ENCODE measurements around the gene PCTP.

DNA sequence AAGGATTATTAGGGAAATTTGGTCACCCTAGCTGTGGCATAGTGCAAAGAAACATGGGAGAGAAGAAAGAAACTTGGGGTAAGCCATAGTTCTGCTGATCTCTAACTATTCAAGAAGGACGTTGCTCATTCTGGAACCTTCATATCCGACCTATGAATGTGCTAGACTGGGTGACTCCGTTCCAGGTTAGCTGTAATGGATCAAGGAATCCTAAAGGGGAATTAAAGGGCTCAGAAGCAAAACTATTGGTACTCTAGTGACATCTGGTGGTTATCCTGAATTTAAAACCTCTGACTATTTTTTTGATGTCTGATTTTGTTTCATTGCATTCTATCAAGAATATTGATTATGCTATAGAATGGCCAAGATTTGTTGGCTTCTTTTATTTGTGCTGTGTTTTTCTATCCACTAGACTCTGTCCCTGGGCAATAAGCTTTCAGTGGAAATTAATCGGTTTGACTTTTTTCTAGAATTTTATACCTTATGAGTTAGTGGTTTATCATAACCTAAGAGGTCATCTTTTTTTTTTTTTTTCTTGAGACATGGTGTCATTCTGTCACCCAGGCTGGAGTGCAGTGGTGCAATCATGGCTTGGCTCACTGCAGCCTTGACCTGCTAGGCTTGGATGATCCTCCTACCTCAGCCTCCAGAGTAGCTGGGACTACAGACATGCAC, 19.5 kb downstream of the PCTP start:
- no peak for TF ChIP-seq POLR2AphosphoS5 (IDR thresholded peaks at IDR 0.05)
- TF ChIP-seq, protein P1, sequence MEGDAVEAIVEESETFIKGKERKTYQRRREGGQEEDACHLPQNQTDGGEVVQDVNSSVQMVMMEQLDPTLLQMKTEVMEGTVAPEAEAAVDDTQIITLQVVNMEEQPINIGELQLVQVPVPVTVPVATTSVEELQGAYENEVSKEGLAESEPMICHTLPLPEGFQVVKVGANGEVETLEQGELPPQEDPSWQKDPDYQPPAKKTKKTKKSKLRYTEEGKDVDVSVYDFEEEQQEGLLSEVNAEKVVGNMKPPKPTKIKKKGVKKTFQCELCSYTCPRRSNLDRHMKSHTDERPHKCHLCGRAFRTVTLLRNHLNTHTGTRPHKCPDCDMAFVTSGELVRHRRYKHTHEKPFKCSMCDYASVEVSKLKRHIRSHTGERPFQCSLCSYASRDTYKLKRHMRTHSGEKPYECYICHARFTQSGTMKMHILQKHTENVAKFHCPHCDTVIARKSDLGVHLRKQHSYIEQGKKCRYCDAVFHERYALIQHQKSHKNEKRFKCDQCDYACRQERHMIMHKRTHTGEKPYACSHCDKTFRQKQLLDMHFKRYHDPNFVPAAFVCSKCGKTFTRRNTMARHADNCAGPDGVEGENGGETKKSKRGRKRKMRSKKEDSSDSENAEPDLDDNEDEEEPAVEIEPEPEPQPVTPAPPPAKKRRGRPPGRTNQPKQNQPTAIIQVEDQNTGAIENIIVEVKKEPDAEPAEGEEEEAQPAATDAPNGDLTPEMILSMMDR (IDR thresholded peaks at IDR 0.05) = peak in 5 of 7 experiments; percentile 35 to 66 (median 50)

Measured in stomach (tissue), 4 donors.